Stomach (tissue), 9 donors: ENCODE results near the gene CAPRIN1. TPM values are rescaled to one million over a fixed set of nuclear protein-coding genes. Genes with fewer than 3 reads are reported as not detected.

ENCODE experiments used
- DNase-seq, 2 donors: peaks; one replicate each; pipeline versions ENCODE4 v3.0.0 to v3.0.0-alpha.2; 2013 to 2019
- H3K27ac ChIP-seq, 5 donors: fragments of 200-600 bp in 4 of 5; sonication (generic) in 4 of 5; one replicate each; pipeline ENCODE4 v1.5.1; 2013 to 2019; ENCODE audit warnings: mild to moderate bottlenecking in 1 of 5, moderate library complexity in 1 of 5
- H3K27me3 ChIP-seq, 3 donors: fragments of 200-600 bp; sonication (generic); one replicate each; pipeline ENCODE4 v1.5.1; 2017 to 2019; ENCODE audit warnings: mixed run types in 1 of 3
- H3K36me3 ChIP-seq, 4 donors: fragments of 200-600 bp; sonication (generic); 1 replicate in 3 of 4; 2 replicates in 1 of 4; pipeline ENCODE4 v1.5.1; 2016 to 2019
- H3K4me1 ChIP-seq, 4 donors: fragments of 200-600 bp; sonication (generic); one replicate each; pipeline ENCODE4 v1.5.1; 2016 to 2019
- H3K4me3 ChIP-seq, 4 donors: fragments of 200-600 bp; sonication (generic) in 3 of 4; one replicate each; pipeline ENCODE4 v1.5.1; 2016 to 2019; ENCODE audit warnings: mild to moderate bottlenecking in 1 of 4
- H3K9me3 ChIP-seq, 4 donors: fragments of 200-600 bp; sonication (generic); one replicate each; pipeline ENCODE4 v1.5.1; 2016 to 2019
- CTCF ChIP-seq, 7 experiments: fragments of 450-650 bp in 4 of 7; fragments of 200-600 bp in 3 of 7; sonication (generic) in 3 of 7; IDR thresholded peaks; one replicate each; pipeline ENCODE4 v1.5.1; 2016 to 2019; ENCODE audit warnings: antibody characterized with exemption in 7 of 7, control low read depth in 2 of 7, mild to moderate bottlenecking in 1 of 7
- EP300 ChIP-seq: sonication (generic); formaldehyde crosslinking; IDR thresholded peaks from one replicate; pipeline ENCODE4 v1.6.1; 2017; ENCODE audit warnings: antibody characterized with exemption
- POLR2A ChIP-seq, 4 donors: fragments of 450-650 bp; IDR thresholded peaks; one replicate each; pipeline ENCODE4 v1.6.1; 2016; ENCODE audit warnings: antibody characterized with exemption in 4 of 4, control low read depth in 2 of 4, mild to moderate bottlenecking in 1 of 4, moderate library complexity in 1 of 4
- POLR2AphosphoS5 ChIP-seq, 3 donors: sonication (generic); formaldehyde crosslinking; IDR thresholded peaks; one replicate each; pipeline ENCODE4 v1.6.1; 2016; ENCODE audit warnings: antibody characterized with exemption in 3 of 3
- WGBS, 5 donors: extraction: QIAGEN DNeasy Blood & Tissue Kit in 3 of 5; methylation state at CpG; one replicate each; pipeline versions ENCODE4 v1.1.5 to v1.1.7; 2013 to 2018; 5-methylcytosine and 5-hydroxymethylcytosine counted together
- intact Hi-C: fragments of 100-400 bp; cut with DNase I; formaldehyde crosslinking; loops from one replicate; pipeline ENCODE4 v1.15.1; 2023; ENCODE audit warnings: low total_unique reads
- polyA plus RNA-seq, 3 donors: library from polyadenylated mRNA; stranded (reverse); fragments of 200-250 nt; gene quantifications; one replicate each; pipeline ENCODE4 v1.2.3, GENCODE V29; 2013
- total RNA-seq, 5 donors: library from RNA; depleted of rRNA; stranded (reverse); fragments of >200 nt; gene quantifications; one replicate each; pipeline versions ENCODE4 v1.1.0 to v1.2.3, GENCODE V29; 2014 to 2016
- donor health status: healthy with polysubstance abuse.
- donor health status: Bipolar disorder and iron deficiency.
- donor health status: healthy.

CAPRIN1 gene
- total and polyA plus RNA-seq, 8 donors, result 57.2 to 290 (median 101) TPM

- Histone ChIP-seq H3K36me3 (peaks cover 55 to 100% (median 100%) of the 10 kb centered on the region in 4 donors), H3K4me1 (no peaks in the 10 kb centered on the region), H3K9me3 (no peaks in the 10 kb centered on the region), H3K27ac (no peak overlapping the region), H3K27me3 (no peaks in the 10 kb centered on the region), H3K4me3 (no peak overlapping the region)
- no peak for DNase-seq
- WGBS, 5 donors, result 83 to 89% (median 86%) methylated on average over 8 of the region's 8 CpGs
- intact Hi-C loops, result no loop called here
- no peak for TF ChIP-seq EP300
- TF ChIP-seq CTCF (IDR thresholded peaks at IDR 0.05), result no peak
- no peak for TF ChIP-seq POLR2AphosphoS5 (IDR thresholded peaks at IDR 0.05)
- TF ChIP-seq POLR2A (IDR thresholded peaks at IDR 0.05), result no peak
Measured at GRCh38 chr11:34147581-34147980, 96.0 kb downstream of the CAPRIN1 start.

- Histone ChIP-seq H3K4me3 (no peak overlapping the region), H3K27ac (no peak overlapping the region), H3K4me1 (no peaks in the 10 kb centered on the region), H3K36me3 (peaks cover 44 to 100% (median 98%) of the 10 kb centered on the region in 4 donors), H3K27me3 (no peaks in the 10 kb centered on the region), H3K9me3 (no peaks in the 10 kb centered on the region)
- no peak for TF ChIP-seq EP300
- TF ChIP-seq POLR2A (IDR thresholded peaks at IDR 0.05), result no peak
- no peak for TF ChIP-seq POLR2AphosphoS5 (IDR thresholded peaks at IDR 0.05)
- no peak for TF ChIP-seq CTCF (IDR thresholded peaks at IDR 0.05)
- no peak for DNase-seq
- 81 to 89% (median 84%) methylated on average over 16 of the region's 16 CpGs for WGBS, 5 donors
- intact Hi-C loops, result no loop called here
Measured at GRCh38 chr11:34148504-34149165, 97.1 kb downstream of the CAPRIN1 start.

- no peak for DNase-seq
- peaks cover 39 to 100% (median 91%) of the 10 kb centered on the region in 4 donors for H3K36me3 ChIP-seq
- no peak overlapping the region for H3K27ac ChIP-seq
- no peak for TF ChIP-seq POLR2AphosphoS5 (IDR thresholded peaks at IDR 0.05)
- TF ChIP-seq CTCF (IDR thresholded peaks at IDR 0.05), result no peak
- no peak for TF ChIP-seq EP300
- TF ChIP-seq POLR2A (IDR thresholded peaks at IDR 0.05), result no peak
- no peak overlapping the region for H3K4me3 ChIP-seq
- H3K4me1 ChIP-seq, result peaks cover 0 to 4% (median 2%) of the 10 kb centered on the region in 4 donors
- WGBS, 5 donors, result 84 to 97% (median 95%) methylated on average over 7 of the region's 7 CpGs
- H3K9me3 ChIP-seq, result no peaks in the 10 kb centered on the region
- H3K27me3 ChIP-seq, result no peaks in the 10 kb centered on the region
- intact Hi-C loops, result no loop called here
Measured at GRCh38 chr11:34149274-34149673, 97.7 kb downstream of the CAPRIN1 start.

DNA sequence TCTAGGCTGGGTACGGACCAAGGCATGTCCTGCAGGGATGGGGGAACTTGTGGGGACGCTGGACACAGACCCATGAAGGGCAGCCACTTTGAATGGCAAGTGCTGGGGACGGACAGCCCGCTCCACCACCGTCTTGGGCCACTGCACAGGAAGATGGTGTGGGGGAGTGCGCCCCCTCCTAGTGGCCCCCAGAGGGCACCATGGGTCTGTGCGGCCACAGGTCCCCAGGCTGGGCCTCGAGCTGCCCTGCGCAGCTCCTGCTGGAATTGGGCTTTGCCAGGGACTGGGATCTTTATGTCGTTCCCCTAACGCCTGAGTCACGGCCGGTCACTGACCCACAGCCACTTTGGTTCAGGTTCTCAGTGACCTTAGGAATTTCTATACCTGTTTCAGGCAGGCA lies 98.3 kb downstream of the CAPRIN1 start:
- Histone ChIP-seq H3K27ac (no peak overlapping the region), H3K4me3 (no peak overlapping the region), H3K9me3 (no peaks in the 10 kb centered on the region), H3K4me1 (peaks cover 0 to 9% (median 7%) of the 10 kb centered on the region in 4 donors), H3K27me3 (no peaks in the 10 kb centered on the region), H3K36me3 (peaks cover 35 to 97% (median 86%) of the 10 kb centered on the region in 4 donors)
- intact Hi-C loops, result no loop called here
- WGBS, 5 donors, result 80 to 84% (median 83%) methylated on average over 6 to 13 of the region's 13 CpGs
- peak in 1 of 2 donors; percentile 30 for DNase-seq
- TF ChIP-seq EP300 (no peak), CTCF (IDR thresholded peaks at IDR 0.05) (no peak), POLR2A (IDR thresholded peaks at IDR 0.05) (no peak), POLR2AphosphoS5 (IDR thresholded peaks at IDR 0.05) (no peak)
